NCI-H526 treated with DMSO at 0.1 percent for 48 hours (cell line): ENCODE data around the gene OPCML.

Source experiments
- DNase-seq: peaks from one replicate; lab custom pipeline; 2025; lab: John Stamatoyannopoulos, UW

OPCML gene

DNA sequence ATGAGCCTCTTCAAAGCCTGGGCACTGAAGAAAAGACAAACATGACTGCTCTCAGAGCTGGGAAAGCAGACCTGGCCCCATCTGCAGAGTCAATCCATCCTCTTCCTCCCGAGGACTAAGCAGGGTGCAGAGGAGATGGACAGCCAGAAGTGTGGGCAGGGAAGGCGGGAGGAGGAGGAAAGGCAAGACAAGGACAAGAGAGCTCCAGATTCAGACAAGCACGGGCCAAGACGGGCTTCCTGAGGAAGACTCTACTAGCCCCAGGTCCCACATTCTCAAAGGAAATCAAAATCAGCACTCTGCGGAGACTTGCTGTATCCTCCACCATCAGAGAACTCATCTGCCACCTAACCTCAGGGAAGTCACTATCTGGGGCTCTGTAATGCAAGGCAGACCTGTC is 28.5 kb downstream of the OPCML start:
- no peak for DNase-seq

DNA sequence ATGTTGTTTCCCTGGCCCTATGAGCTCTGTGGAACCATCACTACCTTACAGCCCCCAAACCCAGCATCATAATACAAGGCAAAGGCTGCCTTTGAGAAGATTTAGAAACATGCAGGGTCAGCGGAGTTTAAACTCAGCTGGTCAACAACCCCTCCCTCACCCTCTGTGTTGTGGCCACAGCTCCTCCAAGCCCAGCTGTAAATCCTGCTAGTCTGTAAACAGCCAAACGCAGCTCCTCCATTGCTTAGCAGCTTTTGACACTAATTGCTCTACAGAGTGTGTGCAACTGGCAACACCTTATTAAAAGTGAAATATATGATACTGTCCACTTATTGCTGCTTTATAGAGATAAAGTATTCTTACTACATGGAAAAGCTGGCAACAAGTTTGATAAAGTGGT is 29.1 kb downstream of the OPCML start:
- DNase-seq: no peak

DNA sequence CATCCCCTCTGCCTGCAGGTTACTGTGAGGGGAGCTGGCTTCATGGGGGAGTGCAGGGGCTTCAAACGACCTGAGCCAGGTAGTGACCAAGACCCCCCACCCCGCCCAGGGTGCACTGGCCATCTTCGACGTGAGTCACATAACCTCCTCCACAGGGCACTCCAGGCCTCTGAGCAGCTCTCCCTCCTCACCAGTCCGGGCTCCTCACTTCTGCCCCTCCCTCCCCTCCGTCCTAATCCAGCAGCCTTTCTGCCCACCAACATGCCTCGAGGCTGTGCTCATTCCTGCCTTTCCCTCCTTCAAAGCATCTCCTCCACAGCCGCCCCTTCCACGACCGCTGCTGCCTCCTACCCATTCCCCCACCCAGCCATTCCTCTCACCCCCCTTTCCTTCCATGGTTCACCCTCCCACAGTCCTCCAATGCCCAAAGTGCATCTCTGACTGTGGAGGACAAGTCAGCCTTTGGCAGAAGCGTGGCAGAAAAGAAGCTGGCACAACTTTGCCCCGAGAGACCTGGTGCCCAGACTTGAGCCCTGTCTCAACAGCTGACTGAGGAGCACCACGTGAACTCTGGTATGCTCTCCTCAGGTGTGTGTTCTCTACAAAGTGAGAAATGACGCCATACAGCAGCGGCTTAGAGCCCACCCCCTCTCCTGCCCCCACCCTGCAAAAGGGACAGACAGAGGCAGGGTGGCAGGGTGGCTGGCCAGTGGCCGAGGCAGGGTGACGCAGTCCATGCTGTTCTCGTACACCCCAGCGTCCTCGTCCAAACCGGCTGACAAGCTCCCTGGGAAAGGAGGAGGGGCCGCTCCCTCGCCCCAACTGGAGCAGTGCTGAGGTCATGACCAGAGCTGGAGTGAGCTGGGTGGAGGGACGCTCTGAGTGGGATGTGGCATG is 30.4 kb downstream of the OPCML start:
- no peak for DNase-seq

DNA sequence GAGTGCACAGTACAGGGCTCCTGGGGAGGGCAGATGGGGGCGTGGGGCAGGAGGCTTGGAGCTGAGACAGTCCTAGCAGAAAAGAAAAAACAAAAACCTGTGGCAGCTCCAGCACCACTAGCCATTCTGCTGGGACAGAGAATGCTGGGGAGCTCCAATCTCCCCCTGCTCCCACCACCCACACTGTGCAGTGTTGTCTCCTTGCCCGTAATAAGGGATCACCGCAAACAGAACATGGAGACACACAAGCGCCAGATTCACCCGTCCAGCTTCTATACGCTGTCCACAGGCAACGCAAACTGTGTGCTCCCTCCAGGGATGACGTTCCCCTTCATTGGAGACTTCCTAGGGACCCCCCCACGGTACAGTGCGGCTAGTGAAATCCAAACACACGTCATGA is 31.4 kb downstream of the OPCML start:
- DNase-seq: no peak

DNA sequence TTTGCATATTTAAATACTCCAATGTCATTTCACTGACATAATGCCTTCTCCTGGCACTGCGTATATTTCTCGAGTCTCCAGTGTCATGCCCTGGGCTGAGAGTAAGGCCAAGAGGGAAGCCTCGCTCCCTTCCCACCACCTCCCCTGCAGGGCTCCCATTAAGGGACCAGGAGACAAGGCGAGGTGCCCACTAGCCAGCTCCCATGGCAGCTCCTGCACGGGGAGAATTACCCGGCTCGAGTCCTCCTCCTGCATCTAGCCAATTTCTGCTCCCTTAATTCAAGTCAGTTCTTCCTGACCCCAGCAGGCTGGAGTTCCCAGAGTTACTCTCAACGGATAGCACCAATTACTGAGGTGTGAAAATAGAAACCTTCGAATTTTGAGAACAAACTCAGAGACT is 31.9 kb downstream of the OPCML start:
- peak; percentile 87 for DNase-seq

DNA sequence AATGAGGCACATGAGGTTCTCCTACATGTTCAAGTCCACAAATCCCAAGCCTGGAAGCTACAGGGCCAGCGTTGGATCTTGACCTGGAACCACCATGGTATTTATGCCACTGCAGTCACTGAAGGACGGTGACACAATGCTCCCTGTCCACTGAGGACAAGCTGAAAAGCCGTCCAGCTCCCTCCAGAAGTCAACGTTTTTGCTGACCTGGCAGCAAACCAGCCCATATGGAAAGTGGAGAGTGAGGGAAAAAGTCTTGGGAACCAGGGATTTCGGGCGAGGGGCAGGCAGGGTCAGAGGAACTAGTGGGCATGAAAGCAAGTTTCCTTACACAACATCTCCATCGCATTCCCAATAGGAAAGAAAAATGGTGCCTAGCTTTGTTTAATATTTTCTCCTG is 33.3 kb downstream of the OPCML start:
- DNase-seq: no peak

DNA sequence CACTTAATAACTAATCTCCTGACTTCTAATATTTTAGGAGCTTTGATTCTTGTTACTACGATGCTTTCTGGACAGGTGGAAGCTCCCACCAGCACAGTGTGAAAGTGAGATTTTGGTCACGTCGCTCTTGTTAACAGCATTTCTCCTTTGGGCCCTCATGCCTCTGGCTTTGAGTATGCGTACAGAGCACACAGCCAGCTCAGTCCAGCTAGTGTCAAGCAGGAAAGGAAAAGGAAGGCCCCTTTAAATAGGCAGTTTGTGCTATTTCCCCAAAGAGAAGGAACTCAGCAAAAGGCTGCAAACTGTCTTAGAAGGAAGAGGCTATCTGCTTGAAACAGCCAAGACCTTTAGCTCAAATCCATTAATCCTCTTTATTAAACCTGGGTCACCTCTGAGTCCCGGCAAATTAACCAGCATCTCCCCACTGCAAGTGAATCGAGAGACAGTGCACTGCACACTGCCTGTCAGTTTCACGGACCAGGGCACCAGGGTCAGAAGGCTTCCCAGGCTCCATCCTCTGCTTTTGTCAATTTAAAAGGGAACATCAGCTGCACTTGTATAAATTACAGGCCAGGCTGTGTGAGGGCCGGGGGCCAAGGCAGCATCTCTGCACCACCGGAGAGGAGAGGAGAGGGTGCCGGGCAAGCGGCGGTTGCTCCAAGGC is 34.7 kb downstream of the OPCML start:
- no peak for DNase-seq

DNA sequence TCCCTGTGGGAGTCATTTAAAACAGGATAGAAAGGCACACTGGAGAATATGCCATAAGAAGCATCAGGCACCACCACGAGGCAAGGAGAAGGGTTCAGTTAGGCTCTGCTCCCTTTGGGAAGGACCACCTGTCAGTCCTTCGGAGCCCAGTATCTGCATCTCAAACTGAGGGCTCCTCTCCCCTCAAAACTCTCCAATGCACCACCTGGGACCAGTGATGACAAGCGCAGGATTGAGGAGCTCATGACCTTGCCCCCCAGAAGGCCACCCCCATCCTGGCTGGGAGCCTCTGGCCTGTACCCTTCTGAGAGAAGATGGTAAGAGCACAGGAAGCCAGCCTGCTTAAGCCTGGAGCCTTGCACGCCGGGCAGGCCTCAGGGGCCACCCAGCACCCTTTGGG is 39.4 kb downstream of the OPCML start:
- DNase-seq: no peak

DNA sequence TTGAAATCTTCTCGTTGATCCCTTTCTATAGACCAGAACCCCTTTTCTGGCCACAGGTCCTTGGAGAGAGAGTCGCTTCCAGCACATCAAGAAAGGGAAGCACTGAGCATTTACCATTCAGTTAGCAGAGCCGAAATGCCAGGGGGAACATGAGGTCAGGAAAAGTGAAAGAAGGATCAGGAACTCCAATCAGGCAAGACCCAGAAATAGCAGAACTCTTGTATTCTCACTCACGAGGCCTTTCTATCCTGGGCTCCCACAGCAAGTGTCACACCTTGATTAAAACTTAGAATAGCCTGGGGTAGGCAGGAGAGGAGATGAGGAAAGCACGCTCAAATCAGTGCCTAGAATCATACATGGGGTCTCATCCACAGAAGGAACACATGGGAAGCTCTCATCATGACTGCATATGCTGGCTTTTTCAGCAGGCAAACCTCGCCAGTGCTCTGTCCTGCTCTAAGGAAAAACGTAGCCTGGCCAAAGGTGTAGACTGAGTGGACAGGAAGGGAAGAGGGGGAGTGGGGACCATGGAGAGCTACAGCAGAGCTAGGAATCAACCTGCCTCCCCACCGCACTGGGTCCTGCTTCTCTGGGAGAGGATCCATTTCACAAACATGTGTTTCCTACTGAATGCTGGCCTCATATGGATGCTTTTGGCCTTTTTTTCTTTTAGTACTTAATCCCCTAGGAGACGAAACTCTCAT is 40.5 kb downstream of the OPCML start:
- DNase-seq: no peak

DNA sequence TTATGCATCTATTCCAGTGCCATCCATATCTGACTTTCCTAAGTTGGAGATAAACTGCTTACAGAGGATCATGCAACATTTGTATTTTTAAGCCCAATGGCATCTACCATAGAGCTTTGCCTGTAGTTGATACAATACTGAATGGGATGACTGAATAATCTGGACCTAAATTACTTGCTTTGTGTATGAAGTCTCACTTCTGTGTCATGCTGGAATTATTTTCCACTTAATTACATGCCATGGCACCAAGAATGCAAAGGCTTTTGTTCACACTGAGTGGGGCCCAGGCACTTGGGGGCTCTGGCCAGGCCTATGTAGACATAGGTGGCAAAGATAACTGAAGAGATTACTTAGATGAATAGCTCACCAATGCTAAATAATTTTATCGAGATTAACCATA is 51.6 kb downstream of the OPCML start:
- no peak for DNase-seq

DNA sequence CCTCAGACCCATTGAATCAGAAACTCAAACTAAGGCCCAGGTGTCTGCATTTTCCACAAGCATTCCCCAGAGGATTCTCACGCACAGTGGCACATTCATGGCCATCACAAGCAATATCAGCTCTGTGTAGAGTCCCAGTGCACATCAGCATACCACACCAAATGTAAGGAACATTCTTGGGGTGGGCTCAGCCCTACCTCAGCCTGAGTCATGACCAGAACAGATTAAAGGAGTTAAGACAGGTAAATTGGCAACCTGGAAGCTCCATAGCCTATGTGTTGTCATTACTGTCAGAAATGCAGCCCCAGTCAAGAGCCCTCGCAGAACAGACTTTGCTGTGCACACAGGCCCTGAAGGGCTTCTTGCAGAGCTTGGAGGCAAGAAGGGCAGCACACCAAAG is 53.1 kb downstream of the OPCML start:
- DNase-seq: no peak

DNA sequence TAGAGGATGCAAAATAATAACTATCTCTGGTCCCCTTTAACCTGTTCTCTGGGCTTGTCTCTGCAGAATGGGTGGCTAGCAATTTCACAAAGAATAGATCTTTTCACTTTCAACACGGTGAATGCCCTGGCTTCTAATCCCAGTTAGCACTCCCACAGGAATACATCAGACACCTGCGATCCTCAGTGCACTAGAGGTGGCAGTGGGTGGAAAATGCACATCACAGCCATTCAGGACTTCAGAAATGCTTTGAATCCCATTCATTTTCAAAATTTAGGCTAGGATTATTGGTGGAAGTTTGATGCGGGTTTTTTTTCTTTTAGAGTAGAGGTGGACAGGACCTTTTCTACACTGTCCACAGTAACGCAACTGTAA is 55.1 kb downstream of the OPCML start:
- no peak for DNase-seq

DNA sequence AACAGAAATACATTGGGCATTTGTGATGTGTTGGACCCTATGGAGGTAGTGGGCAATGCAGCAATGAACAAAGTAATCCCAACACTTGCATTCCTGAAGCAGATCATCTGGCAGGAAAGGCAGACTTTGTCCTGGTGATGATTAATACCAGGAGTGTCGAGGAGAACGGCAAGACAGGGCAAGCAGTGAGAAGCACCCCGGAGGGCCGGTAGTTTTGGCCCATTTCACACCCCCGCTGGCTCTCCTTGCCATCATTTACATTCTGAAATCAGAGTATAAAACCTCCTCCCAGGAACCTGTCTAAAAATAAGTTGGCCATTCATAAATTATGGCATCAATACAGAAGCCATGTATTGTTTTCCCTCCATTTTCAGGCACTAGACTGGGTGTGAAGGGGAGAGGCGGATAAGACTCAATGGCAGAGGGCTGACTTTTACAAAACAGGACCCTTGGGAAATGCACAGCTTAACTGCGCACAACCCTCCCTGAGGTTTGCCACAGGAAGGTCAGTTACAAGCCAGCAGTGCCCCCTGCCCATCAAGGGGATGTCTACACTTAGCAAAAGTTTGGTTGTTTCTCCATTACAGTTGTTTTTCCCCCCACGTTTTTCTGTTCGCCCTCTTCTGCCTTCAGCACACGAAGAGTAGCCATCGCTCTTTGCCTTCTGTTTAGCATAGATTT is 55.6 kb downstream of the OPCML start:
- no peak for DNase-seq

DNA sequence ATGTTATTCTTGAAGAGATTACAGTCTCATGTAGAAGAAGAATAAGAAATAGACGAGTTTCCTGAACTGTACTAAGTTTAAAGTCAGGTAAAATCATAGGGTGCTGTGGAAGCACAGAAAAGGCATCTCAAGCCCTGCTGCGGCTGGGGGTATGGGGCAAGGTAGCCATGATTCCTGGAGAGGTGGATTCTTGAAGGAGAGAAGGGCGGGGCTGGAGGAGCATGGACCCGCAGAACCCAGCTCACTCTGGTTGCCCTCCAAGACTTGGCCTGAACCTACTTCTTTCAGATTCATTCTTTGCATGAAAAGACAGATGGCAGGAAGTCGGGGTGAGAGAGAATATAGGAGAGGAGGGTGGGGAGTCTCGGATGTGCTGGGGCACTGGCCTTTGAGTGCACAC is 57.8 kb downstream of the OPCML start:
- no peak for DNase-seq

DNA sequence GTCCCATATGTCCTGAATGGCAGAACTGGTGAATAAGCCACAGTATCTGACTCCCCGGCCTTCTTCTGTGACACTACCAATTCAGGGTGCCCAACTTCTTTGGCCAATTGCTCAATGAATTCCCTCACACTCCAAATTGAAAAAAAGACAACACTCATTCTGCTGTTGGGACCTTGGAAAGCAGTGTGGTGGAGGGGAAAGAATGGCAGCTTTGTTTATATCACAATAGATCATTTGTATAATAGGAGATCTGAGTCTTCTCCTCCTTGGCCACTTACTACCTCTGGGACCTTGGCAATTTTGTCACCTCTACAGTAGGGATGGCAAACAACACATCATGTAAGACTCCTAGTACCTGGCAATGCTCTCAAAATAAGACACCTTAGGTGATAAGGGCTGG is 64.6 kb downstream of the OPCML start:
- no peak for DNase-seq

DNA sequence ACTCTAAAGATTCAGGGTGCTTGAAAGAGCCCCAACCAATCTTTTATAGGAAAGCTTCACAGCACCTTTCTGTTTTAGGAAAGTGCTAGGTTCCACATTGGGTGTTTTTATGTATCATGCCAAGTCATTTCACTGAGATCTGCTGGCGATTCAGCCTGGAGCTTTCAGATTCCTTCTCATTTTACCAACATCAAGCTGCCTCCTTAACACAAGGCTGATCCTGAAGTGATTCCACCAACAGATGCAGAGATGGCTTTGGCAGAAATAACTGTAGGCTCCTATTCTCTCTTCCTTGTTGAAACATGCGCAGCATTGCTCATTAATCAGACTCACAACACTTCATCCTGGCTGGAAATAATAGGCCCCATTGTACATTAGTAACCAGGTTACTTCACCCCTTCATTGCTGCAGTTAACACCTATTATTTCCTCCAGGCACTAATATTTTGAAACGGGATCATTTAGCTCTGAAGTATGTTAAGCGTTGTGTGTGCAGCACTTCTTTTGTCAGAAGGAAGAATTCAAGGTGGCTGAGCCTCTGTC is 89.0 kb downstream of the OPCML start:
- DNase-seq: no peak

DNA sequence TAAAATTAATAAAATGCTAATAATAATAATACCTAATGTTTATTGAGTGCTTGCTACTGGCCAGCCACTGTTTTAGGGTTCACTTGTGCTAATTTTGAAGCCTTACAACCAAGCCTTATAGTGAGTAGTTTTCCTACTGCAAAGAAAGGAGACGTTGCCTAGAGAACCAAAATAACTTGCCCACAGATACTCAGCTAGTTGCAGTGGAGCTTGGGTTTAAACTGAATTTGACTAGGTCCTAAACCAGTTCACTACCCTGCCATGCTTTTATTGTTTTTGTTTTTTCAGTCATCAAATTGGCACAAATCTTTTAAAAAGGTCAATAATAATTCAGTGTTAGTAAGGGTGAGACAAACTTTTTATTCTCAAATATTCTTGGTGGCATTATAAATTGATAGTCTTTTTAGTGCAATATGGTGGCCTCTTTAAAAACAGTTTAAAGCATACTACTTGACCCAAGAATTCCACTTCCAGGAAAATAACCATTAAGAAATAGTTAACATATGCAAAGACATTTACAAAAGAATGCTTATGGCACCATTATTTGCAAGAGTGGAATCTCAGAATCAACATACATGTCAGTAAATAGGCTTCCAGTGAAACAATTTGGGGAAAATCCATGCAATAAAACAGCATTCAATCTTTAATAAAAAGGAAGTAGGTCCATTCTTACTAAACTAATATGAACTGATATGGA is 90.2 kb downstream of the OPCML start:
- no peak for DNase-seq

DNA sequence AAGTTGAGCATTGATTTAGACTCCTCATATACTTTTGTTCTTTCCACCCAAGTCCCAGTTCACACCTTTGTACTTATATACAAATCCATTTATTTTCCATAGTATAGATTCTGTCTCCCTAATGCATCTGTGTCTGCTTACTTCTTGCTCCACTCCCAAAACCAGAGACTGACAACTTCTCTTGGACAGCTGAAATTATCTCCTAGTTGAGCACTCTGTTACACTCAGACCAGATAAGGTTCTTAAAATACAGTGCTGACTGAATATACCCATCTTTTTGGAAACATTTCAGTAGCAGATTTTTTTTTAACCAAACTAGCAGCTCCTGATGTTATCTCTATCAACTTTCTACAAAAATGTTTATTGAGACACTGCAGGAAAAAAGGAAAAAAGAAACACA is 106.3 kb downstream of the OPCML start:
- no peak for DNase-seq

DNA sequence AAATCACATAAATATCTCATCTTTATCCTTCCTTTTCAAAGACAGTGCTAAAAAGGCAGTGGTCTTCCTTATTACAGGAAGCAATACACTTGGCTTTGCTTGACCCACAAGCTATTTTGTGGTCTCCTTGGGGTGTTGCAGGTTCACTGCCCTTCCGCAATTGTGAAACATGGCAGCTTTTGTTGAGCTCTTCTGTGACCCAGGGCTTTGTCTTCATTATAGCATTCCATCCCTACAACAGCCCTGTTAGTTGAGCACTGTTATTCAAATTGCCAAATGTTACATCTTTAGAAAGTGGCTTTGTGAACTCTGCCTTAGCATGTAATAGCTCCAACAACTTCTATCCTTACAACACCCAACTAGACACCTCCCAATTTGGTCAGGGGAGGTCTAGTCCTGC is 107.1 kb downstream of the OPCML start:
- DNase-seq: no peak

DNA sequence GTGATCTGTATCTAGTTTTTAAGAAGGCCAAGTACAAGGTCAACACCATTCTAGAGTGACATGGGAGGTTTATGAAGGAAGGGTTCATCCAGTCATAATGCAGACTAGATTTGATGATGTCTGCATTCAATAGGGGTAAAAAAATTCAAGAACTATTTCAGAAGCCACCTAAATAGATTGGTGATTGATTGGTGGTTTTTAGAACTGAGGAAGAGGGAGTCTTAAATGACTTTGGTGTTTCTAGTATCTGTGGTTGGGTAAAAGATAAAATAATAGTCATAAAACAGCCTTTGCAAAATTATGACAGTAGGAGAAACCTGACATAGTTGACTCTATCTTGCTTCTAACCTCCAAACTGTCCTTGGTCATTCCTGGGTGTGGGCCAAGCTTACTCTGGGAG is 114.1 kb downstream of the OPCML start:
- DNase-seq: no peak

DNA sequence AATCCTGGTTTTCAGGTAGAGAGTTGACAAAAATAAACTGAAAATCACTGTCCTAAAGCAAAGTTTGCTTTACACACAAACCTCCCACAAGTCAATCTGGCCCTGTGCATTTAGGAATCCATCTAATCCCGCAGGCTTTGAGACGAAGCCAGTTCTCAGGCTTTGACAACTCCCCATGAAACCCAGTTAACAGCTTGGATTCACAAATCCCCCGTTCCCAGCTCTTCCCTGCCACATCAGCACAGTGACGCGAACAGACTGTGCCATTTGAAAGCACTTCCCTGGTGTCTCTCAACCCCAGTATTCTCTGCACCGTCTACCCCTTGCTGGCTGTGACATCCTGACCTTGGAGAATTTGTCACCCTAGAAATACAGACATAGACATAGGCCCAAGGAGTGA is 117.8 kb downstream of the OPCML start:
- DNase-seq: no peak

DNA sequence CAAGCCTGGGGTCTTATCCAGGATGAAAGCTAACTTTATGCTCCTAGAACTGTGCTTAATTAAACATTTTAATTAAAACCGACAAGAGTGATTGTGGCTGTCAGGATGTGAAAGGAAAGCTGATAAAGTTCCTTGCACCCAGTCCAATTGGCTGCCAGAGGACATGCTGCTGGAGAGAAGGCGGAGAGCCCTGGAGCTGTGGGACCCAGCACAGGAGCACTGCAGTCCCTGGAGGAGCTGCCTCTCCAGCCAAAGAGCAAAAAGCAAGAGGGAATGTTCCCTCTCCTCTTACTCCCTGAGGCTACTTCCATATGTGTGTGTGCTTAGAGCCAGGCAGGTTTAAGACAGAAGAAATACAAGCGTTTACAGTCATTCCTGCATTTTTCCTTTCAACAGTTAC is 118.6 kb downstream of the OPCML start:
- no peak for DNase-seq
